Psoas muscle (tissue), 8 donors: ENCODE data around the gene FOXL1. TPM values are rescaled to one million over a fixed set of nuclear protein-coding genes. Genes with fewer than 3 reads are reported as not detected.

ENCODE experiments used
- ATAC-seq, 4 donors: fragments of 200-7000 bp; cut with Tn5 transposase; one replicate each; pipeline ENCODE4 v1.9.1; 2020; ENCODE audit warnings: moderate library complexity in 3 of 4, mild to moderate bottlenecking in 2 of 4
- DNase-seq, 2 donors: peaks; one replicate each; pipeline ENCODE4 v3.0.0-alpha.2; 2020
- H3K27ac ChIP-seq: fragments of 200-600 bp; one replicate; pipeline ENCODE4 v1.8.0; 2022
- H3K27me3 ChIP-seq, 3 donors: fragments of 200-600 bp in 1 of 3; one replicate each; pipeline versions ENCODE4 v1.6.1 to v1.8.0; 2013 to 2022; ENCODE audit warnings: low read length in 2 of 3, mild to moderate bottlenecking in 2 of 3, moderate library complexity in 1 of 3; ENCODE audit not compliant: insufficient read depth in 3 of 3
- H3K36me3 ChIP-seq, 2 donors: fragments of 200-600 bp in 1 of 2; one replicate each; pipeline versions ENCODE4 v1.6.1 to v1.8.0; 2013 to 2022; ENCODE audit warnings: low read depth in 1 of 2, mild to moderate bottlenecking in 1 of 2, moderate library complexity in 1 of 2; ENCODE audit not compliant: insufficient read depth in 1 of 2
- H3K4me1 ChIP-seq: fragments of 200-600 bp; one replicate; pipeline ENCODE4 v1.8.0; 2022
- H3K4me3 ChIP-seq: fragments of 200-600 bp; one replicate; pipeline ENCODE4 v1.8.0; 2022; ENCODE audit warnings: mild to moderate bottlenecking
- H3K9me3 ChIP-seq: fragments of 200-600 bp; one replicate; pipeline ENCODE4 v1.8.0; 2022
- CTCF ChIP-seq: fragments of 200-600 bp; IDR thresholded peaks from one replicate; pipeline ENCODE4 v1.8.0; 2022; ENCODE audit warnings: antibody characterized with exemption
- WGBS, 3 donors: extraction: QIAGEN DNeasy Blood & Tissue Kit; methylation state at CpG; one replicate each; pipeline versions ENCODE4 v1.1.6 to v1.1.7; 2013; 5-methylcytosine and 5-hydroxymethylcytosine counted together
- intact Hi-C, 2 donors: fragments of 100-400 bp; cut with DNase I; formaldehyde crosslinking; loops; one replicate each; pipeline versions ENCODE4 v1.11.0 to v1.14.2; 2022
- polyA plus RNA-seq, 3 donors: library from polyadenylated mRNA; stranded (reverse); fragments of 200-250 nt; gene quantifications; one replicate each; pipeline ENCODE4 v1.2.3, GENCODE V29; 2013
- total RNA-seq, 4 donors: library from RNA; stranded (reverse); fragmentation: NEBNext Ultra II Directional in 2 of 4; extraction: Animal tissue kit (Norgen Biotek cat#: 25700) in 2 of 4; gene quantifications; one replicate each; pipeline versions ENCODE4 v1.2.1 to v1.2.4, GENCODE V29; 2021 to 2023
- donor health status: healthy with polysubstance abuse.
- donor health status: DM: no; HTN: no; CAD: no; lungs with moderate emphysema.
- donor health status: Bipolar disorder and iron deficiency.
- donor health status: healthy.
- donor health status: DM: yes; HTN: yes; CAD: no.
- donor health status: DM: no; HTN: no; CAD: no.
- donor health status: DM: no; HTN: no; CAD: no.
- donor health status: DM: yes; HTN: yes; CAD: no.

FOXL1 gene
- total and polyA plus RNA-seq, 7 donors: 0.12 to 1.3 (median 0.22) TPM

- DNase-seq: no peak
- WGBS, 3 donors: 84 to 87% (median 84%) methylated on average over 9 of the region's 9 CpGs
- Histone ChIP-seq H3K9me3 (no peaks in the 10 kb centered on the region), H3K27ac (no peak overlapping the region), H3K4me3 (no peak overlapping the region), H3K27me3 (peaks cover 0 to 4% (median 0%) of the 10 kb centered on the region in 3 donors), H3K36me3 (no peaks in the 10 kb centered on the region), H3K4me1 (no peaks in the 10 kb centered on the region)
- no peak for TF ChIP-seq CTCF
- ATAC-seq: no peak
- intact Hi-C loops: no loop called here
These were observed 53.1 kb downstream of the FOXL1 start for GRCh38 chr16:86631444-86631843.

Other genes with a start within 250 kb of the FOXL1 start
- gene FOXF1, start 68.0 kb upstream of the FOXL1 start, total RNA-seq: under 1 TPM in 2 of 4 donors, not detected in 2; 0.06 to 0.12 TPM
- under 1 TPM; 0.01 to 0.03 (median 0.01) TPM for gene FOXF1, start 68.0 kb upstream of the FOXL1 start, polyA plus RNA-seq
- 10 to 100 TPM in 2 of 4 donors, 1 to 10 TPM in 2; 6.8 to 15.8 (median 11.5) TPM for gene MTHFSD, start 23.3 kb upstream of the FOXL1 start, total RNA-seq
- gene MTHFSD, start 23.3 kb upstream of the FOXL1 start, polyA plus RNA-seq: 10 to 100 TPM in 1 of 3 donors, 1 to 10 TPM in 2; 4.3 to 16.0 (median 8.0) TPM
- gene FOXC2, start 11.7 kb upstream of the FOXL1 start, total RNA-seq: under 1 TPM; 0.15 to 0.34 (median 0.26) TPM
- under 1 TPM; 0.14 to 0.18 (median 0.16) TPM for gene FOXC2, start 11.7 kb upstream of the FOXL1 start, polyA plus RNA-seq